Fibroblast of mammary gland (primary cell): ENCODE data around the gene RGS9.

ENCODE experiments used
- DNase-seq: peaks from one replicate; pipeline ENCODE4 v3.0.0-alpha.2; 2010; ENCODE audit warnings: low read depth
- H3K4me3 ChIP-seq: 2 replicates; pipeline ENCODE4 v1.5.1; 2011; ENCODE audit warnings: low read depth, mild to moderate bottlenecking, low read length, moderate library complexity; ENCODE audit not compliant: control insufficient read depth
- TF ChIP-seq, protein P1 (sequence below): conservative IDR thresholded peaks from 2 replicates; pipeline ENCODE4 v1.5.1; 2011; ENCODE audit warnings: low read depth, low read length, inconsistent platforms; ENCODE audit not compliant: control insufficient read depth, insufficient read depth

RGS9 gene

DNA sequence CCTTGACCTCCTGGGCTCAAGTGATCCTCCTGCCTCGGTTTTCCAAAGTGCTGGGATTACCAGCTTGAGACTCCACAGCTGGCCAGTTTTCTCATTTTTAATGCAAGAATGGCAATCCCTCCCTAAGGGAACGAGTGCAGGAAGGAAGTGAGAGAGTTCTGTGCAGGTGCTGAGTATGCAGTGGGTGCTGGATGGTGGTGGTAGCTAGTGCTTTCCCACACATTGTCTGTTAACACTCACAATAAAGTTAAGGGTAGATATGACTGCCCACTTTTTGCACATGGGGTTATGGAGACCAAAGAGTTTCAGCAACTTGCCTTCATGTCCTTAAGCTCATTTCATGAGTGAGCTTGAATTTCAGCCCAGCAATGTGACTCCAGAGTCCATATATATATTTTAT lies 18.5 kb downstream of the RGS9 start:
- H3K4me3 ChIP-seq = no peak overlapping the region
- TF ChIP-seq, protein P1, sequence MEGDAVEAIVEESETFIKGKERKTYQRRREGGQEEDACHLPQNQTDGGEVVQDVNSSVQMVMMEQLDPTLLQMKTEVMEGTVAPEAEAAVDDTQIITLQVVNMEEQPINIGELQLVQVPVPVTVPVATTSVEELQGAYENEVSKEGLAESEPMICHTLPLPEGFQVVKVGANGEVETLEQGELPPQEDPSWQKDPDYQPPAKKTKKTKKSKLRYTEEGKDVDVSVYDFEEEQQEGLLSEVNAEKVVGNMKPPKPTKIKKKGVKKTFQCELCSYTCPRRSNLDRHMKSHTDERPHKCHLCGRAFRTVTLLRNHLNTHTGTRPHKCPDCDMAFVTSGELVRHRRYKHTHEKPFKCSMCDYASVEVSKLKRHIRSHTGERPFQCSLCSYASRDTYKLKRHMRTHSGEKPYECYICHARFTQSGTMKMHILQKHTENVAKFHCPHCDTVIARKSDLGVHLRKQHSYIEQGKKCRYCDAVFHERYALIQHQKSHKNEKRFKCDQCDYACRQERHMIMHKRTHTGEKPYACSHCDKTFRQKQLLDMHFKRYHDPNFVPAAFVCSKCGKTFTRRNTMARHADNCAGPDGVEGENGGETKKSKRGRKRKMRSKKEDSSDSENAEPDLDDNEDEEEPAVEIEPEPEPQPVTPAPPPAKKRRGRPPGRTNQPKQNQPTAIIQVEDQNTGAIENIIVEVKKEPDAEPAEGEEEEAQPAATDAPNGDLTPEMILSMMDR = no peak
- DNase-seq = no peak

- TF ChIP-seq, protein P1 = no peak
- H3K4me3 ChIP-seq = no peak overlapping the region
- DNase-seq = no peak
These were observed 19.1 kb downstream of the RGS9 start for GRCh38 chr17:65156185-65156834.

DNA sequence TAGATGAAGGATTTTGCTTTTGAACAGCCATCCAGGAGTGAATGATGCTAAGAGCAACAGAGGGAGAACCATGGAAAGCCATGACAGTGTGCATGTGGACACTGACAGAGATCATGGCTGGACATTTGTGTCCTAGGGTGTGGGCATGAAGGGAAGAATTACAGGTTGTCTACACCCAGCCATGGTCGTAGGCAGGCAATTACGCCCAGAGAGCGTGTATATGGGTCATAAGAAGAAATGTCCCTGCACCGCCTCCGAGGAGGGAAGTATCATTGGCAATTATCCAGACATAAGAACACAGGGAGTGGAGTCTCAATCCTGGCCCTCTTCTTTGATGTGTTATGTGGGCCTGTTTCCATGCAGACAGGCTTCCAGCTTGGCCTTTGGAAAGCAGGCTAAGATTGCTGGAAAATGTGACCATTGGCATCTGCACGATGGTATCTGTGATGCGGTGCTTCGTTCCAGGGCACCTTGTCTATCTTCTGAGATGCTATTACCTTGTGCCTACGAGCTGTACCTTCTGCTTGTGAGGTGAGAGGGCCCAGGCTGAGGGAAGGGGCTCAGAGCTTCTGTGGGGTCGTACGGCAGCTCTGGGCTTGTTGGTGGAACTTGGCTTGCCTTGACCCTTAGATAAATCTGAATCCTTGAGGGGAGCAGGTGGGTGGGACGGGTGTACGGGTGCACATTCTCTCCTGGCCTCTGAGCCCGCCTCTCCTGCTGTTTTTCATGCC lies 19.8 kb downstream of the RGS9 start:
- no peak for DNase-seq
- no peak overlapping the region for H3K4me3 ChIP-seq
- TF ChIP-seq, protein P1 = no peak

GRCh38 chr17:65158041-65158440 lies 20.9 kb downstream of the RGS9 start:
- TF ChIP-seq, protein P1 = no peak
- no peak overlapping the region for H3K4me3 ChIP-seq
- peak; percentile 7 for DNase-seq

GRCh38 chr17:65158622-65159021 lies 21.5 kb downstream of the RGS9 start:
- no peak overlapping the region for H3K4me3 ChIP-seq
- no peak for DNase-seq
- TF ChIP-seq, protein P1 = no peak

GRCh38 chr17:65160516-65160915 lies 23.3 kb downstream of the RGS9 start:
- TF ChIP-seq, protein P1 = no peak
- no peak overlapping the region for H3K4me3 ChIP-seq
- no peak for DNase-seq
